ENCODE results near the gene ROM1. TPM values are rescaled to one million over a fixed set of nuclear protein-coding genes. Genes with fewer than 3 reads are reported as not detected.
"Not testable (repeated sequence)": the region's sequence is repeated elsewhere in the genome, so short reads cannot be mapped to it uniquely, and the experiment has no call there.

The ROM1 gene
- total RNA-seq, 1 donor from 2014 or later = not detected

- intact Hi-C loops (cut with DNase I) = no loop called here
- H3K4me1 ChIP-seq = peaks cover 0 to 6% of the 10 kb centered on the region in 2 donors
- no peak for DNase-seq (ENCODE audit: low spot score in 2 of 2)
- H3K9me3 ChIP-seq = no peaks in the 10 kb centered on the region
- TF ChIP-seq CTCF (IDR thresholded peaks at IDR 0.05) = no peak
- H3K36me3 ChIP-seq = peaks cover 70 to 77% of the 10 kb centered on the region in 2 donors
- H3K4me3 ChIP-seq = no peak overlapping the region
- H3K27me3 ChIP-seq = no peaks in the 10 kb centered on the region
- H3K27ac ChIP-seq = no peak overlapping the region
Observed at GRCh38 chr11:62569611-62570010, 43.4 kb upstream of the ROM1 start.

- H3K27me3 ChIP-seq; intact Hi-C loops (cut with DNase I); H3K27ac ChIP-seq; DNase-seq (ENCODE audit: low spot score in 2 of 2); H3K9me3 ChIP-seq; H3K4me3 ChIP-seq: not testable (repeated sequence)
- Histone ChIP-seq H3K36me3 (peaks cover 59 to 66% of the 10 kb centered on the region in 2 donors), H3K4me1 (peaks cover 10 to 15% of the 10 kb centered on the region in 2 donors)
Observed at GRCh38 chr11:62570903-62571302, 42.2 kb upstream of the ROM1 start.

- DNase-seq (ENCODE audit: low spot score in 2 of 2); H3K4me3 ChIP-seq; H3K27ac ChIP-seq; H3K9me3 ChIP-seq; intact Hi-C loops (cut with DNase I); H3K27me3 ChIP-seq: not testable (repeated sequence)
- H3K4me1 ChIP-seq = peaks cover 10 to 15% of the 10 kb centered on the region in 2 donors
- H3K36me3 ChIP-seq = peaks cover 53 to 66% of the 10 kb centered on the region in 2 donors
Observed at GRCh38 chr11:62571493-62571892, 41.6 kb upstream of the ROM1 start.

- Histone ChIP-seq H3K27ac (peak overlapping the region; percentile 58 to 79), H3K4me1 (peaks cover 10 to 15% of the 10 kb centered on the region in 2 donors), H3K9me3 (no peaks in the 10 kb centered on the region), H3K36me3 (peaks cover 48 to 62% of the 10 kb centered on the region in 2 donors), H3K4me3 (peak overlapping the region; percentile 75 to 89), H3K27me3 (no peaks in the 10 kb centered on the region)
- TF ChIP-seq CTCF (IDR thresholded peaks at IDR 0.05) = no peak
- no peak for DNase-seq (ENCODE audit: low spot score in 2 of 2)
- intact Hi-C loops (cut with DNase I) = no loop called here
Observed at GRCh38 chr11:62572431-62572830, 40.6 kb upstream of the ROM1 start.

GRCh38 chr11:62573006-62573591, 40.0 kb upstream of the ROM1 start:
- Histone ChIP-seq H3K27ac (peak overlapping the region; percentile 58 to 79), H3K27me3 (no peaks in the 10 kb centered on the region), H3K4me1 (peaks cover 10 to 15% of the 10 kb centered on the region in 2 donors), H3K4me3 (peak overlapping the region; percentile 75 to 89), H3K36me3 (peaks cover 42 to 59% of the 10 kb centered on the region in 2 donors), H3K9me3 (no peaks in the 10 kb centered on the region)
- DNase-seq (ENCODE audit: low spot score in 2 of 2) = no peak
- TF ChIP-seq CTCF (IDR thresholded peaks at IDR 0.05) = no peak
- intact Hi-C loops (cut with DNase I) = no loop called here

GRCh38 chr11:62573592-62574362, 39.3 kb upstream of the ROM1 start, which contains the start of gene EEF1G:
EEF1G (minus strand) TSS chr11:62573891; CDS start chr11:62573842, 49 bp downstream.
- H3K4me1 ChIP-seq = peaks cover 10 to 15% of the 10 kb centered on the region in 2 donors
- peak; percentile 98 to 100 for DNase-seq (ENCODE audit: low spot score in 2 of 2)
- H3K36me3 ChIP-seq = peaks cover 36 to 59% of the 10 kb centered on the region in 2 donors
- TF ChIP-seq CTCF (IDR thresholded peaks at IDR 0.05) = no peak
- H3K27me3 ChIP-seq = no peaks in the 10 kb centered on the region
- H3K4me3 ChIP-seq = peak within 1 kb of the TSS; percentile 78 to 89
- H3K9me3 ChIP-seq = no peaks in the 10 kb centered on the region
- intact Hi-C loops (cut with DNase I) = loop anchor here (1.0 kb wide), 1 partner anchor 18 kb away; the partner anchor contains the start of gene TUT1
- peak within 1 kb of the TSS; percentile 89 for H3K27ac ChIP-seq
